ENCODE measurements around the gene EEF1AKMT4.

EEF1AKMT4 gene

GRCh38 chr3:184227481-184227935 is 22.0 kb upstream of the EEF1AKMT4 start:
- Histone ChIP-seq H3K9ac (no peak overlapping the region), H3K36me3 (no peaks in the 10 kb centered on the region), H3K4me1 (peaks cover 13 to 39% (median 24%) of the 10 kb centered on the region in 10 experiments; a peak in 19 of 20 replicates), H3K27ac (no peak overlapping the region), H3K4me2 (no peak overlapping the region), H3K4me3 (no peak overlapping the region), H4K20me1 (peaks cover 0 to 45% (median 26%) of the 10 kb centered on the region in 11 experiments; a peak in 19 of 22 replicates), H3K9me3 (replicated peaks in 1 of 11) (no peaks in the 10 kb centered on the region), H3K27me3 (peaks cover 47 to 51% (median 50%) of the 10 kb centered on the region in 11 experiments)
- no peak for TF ChIP-seq Cebpa-rat (IDR thresholded peaks at IDR 0.05)

DNA sequence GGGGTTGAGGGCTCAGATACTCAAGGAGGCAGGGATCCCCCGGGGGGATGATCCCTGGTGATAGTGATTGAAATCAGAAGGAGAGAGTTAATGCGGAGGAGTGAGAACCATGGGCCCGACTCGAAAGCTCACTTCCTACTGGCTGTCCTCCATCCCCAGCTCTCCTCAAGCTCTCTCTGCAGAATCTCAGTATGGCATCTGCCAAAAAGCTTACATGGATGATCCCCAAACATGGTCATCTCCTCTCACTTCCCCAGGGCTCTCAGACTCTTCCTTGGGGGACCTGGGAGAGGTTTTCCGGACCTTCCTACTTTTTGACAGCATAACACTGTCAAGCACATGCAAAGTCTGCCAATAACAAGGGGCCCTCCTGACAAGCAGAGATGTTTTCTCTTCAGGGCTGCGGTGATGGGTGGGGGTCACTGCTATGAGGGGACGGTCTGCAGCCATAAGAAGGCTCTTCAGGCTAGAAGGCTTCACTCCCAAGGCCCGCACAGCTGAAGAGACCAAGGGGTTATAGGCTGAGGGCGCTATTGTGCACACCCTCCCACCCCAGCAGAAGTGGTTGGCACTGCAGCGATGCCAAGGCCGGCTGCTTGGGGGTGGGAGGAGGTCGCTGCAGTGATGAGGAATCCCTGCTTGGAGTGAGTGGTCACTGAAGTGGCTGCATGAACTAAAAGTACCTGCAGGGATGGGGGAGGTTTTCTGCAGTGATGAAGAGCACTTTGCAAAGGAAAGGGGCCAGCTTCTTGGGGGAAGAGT is 20.9 kb upstream of the EEF1AKMT4 start:
- Histone ChIP-seq H3K27me3 (peaks cover 47 to 56% (median 53%) of the 10 kb centered on the region in 11 experiments), H3K27ac (no peak overlapping the region), H3K36me3 (no peaks in the 10 kb centered on the region), H3K4me1 (peaks cover 13 to 49% (median 33%) of the 10 kb centered on the region in 10 experiments; a peak in 19 of 20 replicates), H3K4me2 (peak overlapping the region; percentile 97 to 100 (median 100); a peak in 19 of 22 replicates), H4K20me1 (peaks cover 0 to 53% (median 26%) of the 10 kb centered on the region in 11 experiments; a peak in 19 of 22 replicates), H3K4me3 (peak overlapping the region in 6 of 10 experiments; percentile 65 to 75 (median 68); a peak in 6 of 20 replicates), H3K9ac (no peak overlapping the region), H3K9me3 (replicated peaks in 1 of 11) (no peaks in the 10 kb centered on the region)
- no peak for TF ChIP-seq Cebpa-rat (IDR thresholded peaks at IDR 0.05)

- Histone ChIP-seq H3K9me3 (replicated peaks in 1 of 11) (no peaks in the 10 kb centered on the region), H3K27me3 (peaks cover 47 to 56% (median 53%) of the 10 kb centered on the region in 11 experiments), H3K4me3 (peak within 1 kb of the TSS; percentile 58 to 75 (median 68)), H3K9ac (peak within 1 kb of the TSS; percentile 10 to 74 (median 44); a peak in 18 of 22 replicates), H3K27ac (peak within 1 kb of the TSS in 1 of 11 experiments; percentile 61; a peak in 2 of 22 replicates), H3K4me1 (peaks cover 21 to 59% (median 42%) of the 10 kb centered on the region in 10 experiments), H3K36me3 (no peaks in the 10 kb centered on the region), H3K4me2 (peak within 1 kb of the TSS; percentile 97 to 100 (median 100)), H4K20me1 (peaks cover 0 to 57% (median 26%) of the 10 kb centered on the region in 11 experiments; a peak in 19 of 22 replicates)
- no peak for TF ChIP-seq Cebpa-rat (IDR thresholded peaks at IDR 0.05)
Measured at GRCh38 chr3:184229394-184230080, 19.9 kb upstream of the EEF1AKMT4 start, which contains the start of gene VWA5B2. Gene VWA5B2 (plus strand): TSS chr3:184229585. CDS start chr3:184230529, 944 bp downstream.

DNA sequence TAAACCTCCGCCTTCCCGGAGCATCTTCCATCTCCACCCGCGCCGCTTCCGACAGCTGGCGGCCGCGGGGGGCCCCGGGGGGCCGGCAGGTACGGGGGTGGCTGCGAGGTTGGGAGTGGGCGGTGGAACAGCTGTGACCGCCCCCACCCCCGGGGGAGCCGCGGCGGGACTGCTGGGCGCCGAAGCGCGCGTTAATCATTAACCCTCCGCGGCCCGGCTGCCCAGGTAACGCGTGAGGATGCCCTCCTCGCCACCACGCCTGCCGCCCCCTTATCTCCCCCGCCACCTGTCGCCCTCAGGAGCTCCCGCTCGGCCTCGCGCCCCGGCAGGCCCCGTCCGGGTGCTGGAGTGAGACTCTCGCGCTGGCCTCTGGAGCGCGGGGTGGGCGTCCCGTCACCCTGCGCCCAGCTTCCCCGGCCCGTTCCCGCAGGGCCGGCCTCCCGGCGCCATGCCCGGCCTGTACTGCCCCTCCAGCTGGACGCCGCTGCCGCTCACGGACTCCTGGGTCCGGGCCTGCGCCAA is 19.3 kb upstream of the EEF1AKMT4 start:
- Histone ChIP-seq H3K9me3 (replicated peaks in 1 of 11) (no peaks in the 10 kb centered on the region), H4K20me1 (peaks cover 0 to 62% (median 26%) of the 10 kb centered on the region in 11 experiments; a peak in 19 of 22 replicates), H3K36me3 (no peaks in the 10 kb centered on the region), H3K27ac (peak overlapping the region in 1 of 11 experiments; percentile 61; a peak in 1 of 22 replicates), H3K27me3 (peaks cover 47 to 56% (median 53%) of the 10 kb centered on the region in 11 experiments), H3K4me1 (peaks cover 24 to 65% (median 48%) of the 10 kb centered on the region in 10 experiments), H3K9ac (peak overlapping the region; percentile 10 to 74 (median 44); a peak in 15 of 22 replicates), H3K4me2 (peak overlapping the region; percentile 97 to 100 (median 100)), H3K4me3 (peak overlapping the region; percentile 58 to 75 (median 68))
- no peak for TF ChIP-seq Cebpa-rat (IDR thresholded peaks at IDR 0.05)

- Histone ChIP-seq H4K20me1 (peaks cover 0 to 62% (median 26%) of the 10 kb centered on the region in 11 experiments; a peak in 19 of 22 replicates), H3K36me3 (no peaks in the 10 kb centered on the region), H3K9ac (peak overlapping the region in 7 of 11 experiments; percentile 39 to 74 (median 57); a peak in 9 of 22 replicates), H3K27me3 (peaks cover 47 to 56% (median 53%) of the 10 kb centered on the region in 11 experiments), H3K4me2 (peak overlapping the region; percentile 97 to 100 (median 100)), H3K9me3 (replicated peaks in 1 of 11) (no peaks in the 10 kb centered on the region), H3K4me3 (peak overlapping the region; percentile 58 to 75 (median 68)), H3K4me1 (peaks cover 25 to 73% (median 56%) of the 10 kb centered on the region in 10 experiments), H3K27ac (no peak overlapping the region)
- TF ChIP-seq Cebpa-rat (IDR thresholded peaks at IDR 0.05), result no peak
Measured at GRCh38 chr3:184230603-184231528, 18.6 kb upstream of the EEF1AKMT4 start.

GRCh38 chr3:184231671-184232070 is 17.8 kb upstream of the EEF1AKMT4 start:
- H4K20me1 ChIP-seq, result peaks cover 0 to 64% (median 30%) of the 10 kb centered on the region in 11 experiments; a peak in 19 of 22 replicates
- no peak for TF ChIP-seq Cebpa-rat (IDR thresholded peaks at IDR 0.05)
- H3K4me2 ChIP-seq, result peak overlapping the region in 4 of 11 experiments; percentile 98 to 100 (median 100); a peak in 5 of 22 replicates
- H3K4me1 ChIP-seq, result peaks cover 34 to 81% (median 64%) of the 10 kb centered on the region in 10 experiments
- peaks cover 47 to 56% (median 53%) of the 10 kb centered on the region in 11 experiments for H3K27me3 ChIP-seq
- no peak overlapping the region for H3K9ac ChIP-seq
- no peak overlapping the region for H3K4me3 ChIP-seq
- no peak overlapping the region for H3K27ac ChIP-seq
- no peaks in the 10 kb centered on the region for H3K36me3 ChIP-seq
- H3K9me3 ChIP-seq (replicated peaks in 1 of 11), result no peaks in the 10 kb centered on the region

DNA sequence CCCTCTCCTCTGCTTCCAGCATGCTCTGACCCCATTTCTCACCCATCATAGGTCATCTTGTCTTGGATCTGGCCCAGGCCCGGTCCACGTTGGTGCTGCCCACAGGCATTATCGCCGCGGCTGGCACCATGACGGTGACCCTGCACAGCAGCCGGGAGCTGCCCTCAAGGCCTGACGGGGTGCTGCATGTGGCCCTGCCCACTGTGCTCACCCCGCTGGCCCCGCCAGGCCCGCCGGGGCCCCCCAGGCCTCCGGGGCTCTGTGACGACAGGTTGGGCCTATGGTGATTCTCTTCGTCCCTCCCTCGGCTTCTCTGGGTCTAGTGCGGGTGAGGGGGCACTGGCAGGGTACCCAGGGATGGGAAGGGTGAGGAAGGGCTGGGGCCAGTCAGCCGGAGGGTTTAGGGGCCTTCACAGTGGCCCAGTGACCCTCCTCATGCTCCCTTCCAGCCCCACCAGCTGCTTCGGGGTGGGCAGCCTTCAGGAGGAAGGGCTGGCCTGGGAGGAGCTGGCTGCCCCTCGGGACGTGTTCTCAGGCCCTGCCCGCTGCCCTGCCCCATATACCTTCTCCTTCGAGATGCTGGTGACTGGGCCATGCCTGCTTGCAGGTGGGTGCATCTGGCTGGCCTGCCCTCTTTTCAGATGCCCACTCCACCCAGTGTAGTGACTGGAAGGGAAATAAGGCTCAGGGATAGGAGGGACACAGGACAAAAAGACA is 16.2 kb upstream of the EEF1AKMT4 start:
- Histone ChIP-seq H3K4me1 (peaks cover 50 to 97% (median 80%) of the 10 kb centered on the region in 10 experiments), H3K4me2 (peak overlapping the region in 9 of 11 experiments; percentile 64 to 98 (median 93); a peak in 17 of 22 replicates), H3K4me3 (no peak overlapping the region), H4K20me1 (peaks cover 0 to 72% (median 41%) of the 10 kb centered on the region in 11 experiments; a peak in 19 of 22 replicates), H3K36me3 (no peaks in the 10 kb centered on the region), H3K27ac (no peak overlapping the region), H3K9me3 (replicated peaks in 1 of 11) (no peaks in the 10 kb centered on the region), H3K27me3 (peaks cover 41 to 47% (median 45%) of the 10 kb centered on the region in 11 experiments), H3K9ac (peak overlapping the region in 2 of 11 experiments; percentile 9 to 16; a peak in 2 of 22 replicates)
- no peak for TF ChIP-seq Cebpa-rat (IDR thresholded peaks at IDR 0.05)

Data from BLaER1 treated with 17β-estradiol and CSF1 and Interleukin-3, amounts not matched to agents 10 nM and 100 nM (cell line).